ENCODE results near the gene FBXO39.
A peak's percentile ranks its signal among the peaks of the same experiment; 100 is the strongest.
"Not testable (repeated sequence)": the region's sequence is repeated elsewhere in the genome, so short reads cannot be mapped to it uniquely, and the experiment has no call there.

FBXO39 gene

GRCh38 chr17:6789146-6789545 lies 13.1 kb downstream of the FBXO39 start:
- DNase-seq = no peak

- no peak for DNase-seq
Measured at GRCh38 chr17:6793748-6794493, 17.9 kb downstream of the FBXO39 start.

GRCh38 chr17:6796017-6796886 lies 20.2 kb downstream of the FBXO39 start:
- no peak for DNase-seq

- no peak for DNase-seq
Measured at GRCh38 chr17:6796887-6797490, 21.0 kb downstream of the FBXO39 start.

DNA sequence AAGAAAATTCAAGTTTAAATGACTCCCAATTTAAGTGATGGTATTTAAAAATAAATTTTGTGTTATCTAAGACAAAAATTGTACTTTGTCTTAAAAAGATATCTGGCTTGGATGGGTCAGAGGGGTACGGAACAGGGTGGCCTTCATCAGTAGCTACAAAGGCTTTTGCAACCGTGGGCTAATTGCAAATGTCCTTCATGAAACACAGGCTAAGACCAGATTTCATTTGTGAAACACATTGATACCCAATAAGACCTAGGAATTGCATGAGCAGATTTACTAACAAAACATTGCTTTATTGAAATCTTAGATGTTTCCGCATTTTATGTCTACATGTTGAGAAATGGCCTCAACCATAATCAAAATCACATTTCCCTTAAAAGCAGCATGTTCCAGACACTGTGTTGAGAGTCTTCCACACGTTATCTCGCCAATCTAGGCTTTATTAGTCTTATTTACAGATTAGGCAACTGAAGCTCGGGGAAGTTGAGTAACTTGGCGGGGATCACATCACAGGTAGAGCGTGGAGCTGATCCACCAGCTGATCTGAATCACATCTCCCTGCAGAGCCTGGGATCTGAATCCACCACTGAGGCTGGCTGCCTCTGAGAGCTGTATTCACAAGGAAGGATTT lies 21.8 kb downstream of the FBXO39 start:
- no peak for DNase-seq

- no peak for DNase-seq
Measured at GRCh38 chr17:6799738-6800137, 23.7 kb downstream of the FBXO39 start.

GRCh38 chr17:6800422-6801027 lies 24.5 kb downstream of the FBXO39 start:
- DNase-seq = no peak

DNA sequence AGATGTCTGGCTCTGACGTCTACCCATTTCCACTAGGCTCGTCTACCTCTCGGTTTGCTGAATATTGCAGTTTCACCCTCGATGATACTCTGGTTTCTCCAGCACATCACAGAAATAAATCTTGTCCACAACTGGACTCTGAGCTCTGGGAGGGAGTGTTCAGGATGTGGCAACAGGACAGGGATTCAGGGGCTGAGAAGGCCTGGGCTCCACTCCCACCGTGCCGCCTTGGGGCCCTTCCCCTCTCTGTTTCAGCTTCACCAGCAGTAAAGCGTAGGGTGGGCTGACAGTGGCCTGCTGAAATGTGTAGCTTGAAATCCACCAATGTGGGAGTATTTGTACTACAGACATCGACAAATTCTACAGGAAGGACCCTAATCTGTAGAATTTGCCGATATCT lies 35.5 kb downstream of the FBXO39 start:
- no peak for DNase-seq

DNA sequence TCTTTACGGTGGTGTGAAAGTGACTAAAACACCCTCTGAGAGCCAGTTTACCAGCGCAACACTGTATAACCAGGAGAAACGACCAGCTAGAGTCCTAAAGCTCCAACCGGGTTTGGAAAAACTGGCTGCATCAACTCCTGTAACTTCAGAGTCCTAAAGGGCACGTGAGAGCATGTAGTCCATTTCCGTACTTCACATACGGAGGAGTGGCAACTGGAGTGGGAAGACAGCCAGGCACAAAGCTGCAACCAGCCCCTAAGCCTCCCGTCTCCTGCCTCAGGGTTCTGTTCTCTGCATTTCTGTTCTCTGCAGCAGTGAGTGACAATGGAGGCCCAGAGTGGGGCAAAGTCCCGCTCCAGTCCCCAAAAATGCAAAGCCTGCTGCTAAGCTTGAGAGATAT lies 36.3 kb downstream of the FBXO39 start:
- no peak for DNase-seq

GRCh38 chr17:6815775-6816174 lies 39.8 kb downstream of the FBXO39 start:
- no peak for DNase-seq

DNA sequence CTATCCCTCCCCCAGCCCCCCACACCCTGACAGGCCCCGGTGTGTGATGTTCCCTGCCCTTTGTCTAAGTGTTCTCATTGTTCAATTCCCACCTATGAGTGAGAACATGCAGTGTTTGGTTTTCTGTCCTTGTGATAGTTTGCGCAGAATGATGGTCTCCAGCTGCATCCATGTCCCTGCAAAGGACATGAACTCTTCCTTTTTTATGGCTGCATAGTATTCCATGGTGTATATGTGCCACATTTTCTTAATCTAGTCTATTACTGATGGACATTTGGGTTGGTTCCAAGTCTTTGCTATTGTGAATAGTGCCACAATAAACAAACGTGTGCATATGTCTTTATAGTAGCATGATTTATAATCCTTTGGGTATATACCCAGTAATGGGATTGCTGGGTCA lies 40.4 kb downstream of the FBXO39 start:
- not testable (repeated sequence) for DNase-seq

GRCh38 chr17:6818938-6819337 lies 42.9 kb downstream of the FBXO39 start:
- no peak for DNase-seq

GRCh38 chr17:6823011-6823442 lies 47.0 kb downstream of the FBXO39 start:
- DNase-seq = no peak

- DNase-seq = no peak
Measured at GRCh38 chr17:6830383-6830986, 54.5 kb downstream of the FBXO39 start.

DNA sequence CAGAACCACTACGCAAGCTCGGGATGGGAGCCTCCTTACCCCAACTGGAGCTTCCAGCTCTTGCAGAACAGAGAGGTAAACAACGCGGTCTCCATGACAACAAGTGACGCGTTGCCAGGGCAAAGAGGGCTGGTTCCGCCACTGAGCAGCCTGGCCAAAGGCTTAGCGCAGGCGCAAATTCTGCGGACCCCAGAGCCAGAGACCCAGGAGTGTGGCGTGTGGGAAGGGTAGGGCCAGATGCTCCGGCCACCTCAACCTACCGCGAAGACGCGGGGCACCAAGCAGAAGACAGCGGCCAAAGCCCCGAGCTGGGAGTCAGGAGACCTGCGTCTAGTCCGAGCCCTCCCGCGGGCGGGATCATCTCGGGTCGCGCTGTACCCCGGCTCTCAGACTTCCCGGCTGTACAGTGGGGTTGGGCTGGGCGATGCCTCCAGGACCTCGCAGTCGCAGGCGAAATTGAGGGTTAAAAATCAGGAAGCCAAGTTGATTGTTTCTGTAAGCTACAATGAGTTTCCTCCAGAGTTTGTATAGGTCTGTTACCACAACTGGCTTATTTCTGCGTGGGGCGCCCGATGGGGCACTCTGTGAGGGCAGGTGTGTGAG lies 55.7 kb downstream of the FBXO39 start, which contains the start of gene TEKT1:
Gene TEKT1, minus strand, starts transcription at position 69 of the 603 bp plus-strand sequence. CDS start 1,353 bp downstream, outside the sequence.
- peak in 53 of 56 donors; percentile 2 to 89 (median 42) for DNase-seq

Measured in nucleus accumbens (tissue), 56 donors.